Activated naive CD4-positive, alpha-beta T cell treated with anti-CD3 and anti-CD28 coated beads for 36 hours (primary cell): ENCODE results near the gene RALGAPB. TPM values are rescaled to one million over a fixed set of nuclear protein-coding genes. Genes with fewer than 3 reads are reported as not detected.
"Not testable (repeated sequence)": the region's sequence is repeated elsewhere in the genome, so short reads cannot be mapped to it uniquely, and the experiment has no call there.

ENCODE experiments used
- CTCF ChIA-PET: fragments of 350-600 bp; sonication (Branson Sonifier 250); formaldehyde crosslinking; loops from one replicate; lab custom pipeline; 2021; ENCODE audit warnings: antibody characterized with exemption; lab: Charles Lee
- DNase-seq: peaks from one replicate; pipeline ENCODE4 v3.0.0-alpha.2; 2020
- H3K27ac Mint-ChIP-seq: one replicate; pipeline ENCODE4 v1.8.0; 2021; ENCODE audit warnings: mild to moderate bottlenecking, mixed read lengths
- H3K27me3 Mint-ChIP-seq: one replicate; pipeline ENCODE4 v1.8.0; 2021; ENCODE audit warnings: low read depth, mixed read lengths
- H3K36me3 Mint-ChIP-seq: one replicate; pipeline ENCODE4 v1.8.0; 2021; ENCODE audit warnings: low read depth, mixed read lengths
- H3K4me1 Mint-ChIP-seq: one replicate; pipeline ENCODE4 v1.8.0; 2021; ENCODE audit warnings: low read depth, mixed read lengths
- H3K4me3 Mint-ChIP-seq: one replicate; pipeline ENCODE4 v1.8.0; 2021; ENCODE audit warnings: mild to moderate bottlenecking, moderate library complexity, mixed read lengths
- H3K9me3 Mint-ChIP-seq: one replicate; pipeline ENCODE4 v1.8.0; 2021; ENCODE audit warnings: mixed read lengths
- intact Hi-C: fragments of 100-400 bp; cut with micrococcal nuclease; formaldehyde crosslinking; loops from one replicate; pipeline ENCODE4 v1.15.1; 2023
- total RNA-seq, 2 experiments: library from RNA; stranded (reverse); gene quantifications; one replicate each; pipeline ENCODE4 v1.2.3, GENCODE V29; 2021

Gene RALGAPB
- 10 to 100 TPM; 22.1 to 24.0 TPM for total RNA-seq

GRCh38 chr20:38472513-38473366 is at the start of gene RALGAPB:
Gene RALGAPB (plus strand): TSS chr20:38472843. CDS start chr20:38488433, 15,590 bp downstream.
- CTCF ChIA-PET, result interaction anchor here (0.7 to 6.1 kb wide), 10 partner anchors 13 to 54 kb away, joined by 3 to 35 read pairs (median 4); partner anchors contain the start of gene SNHG17
- no peaks in the 10 kb centered on the region for H3K36me3 Mint-ChIP-seq
- peaks cover 3% of the 10 kb centered on the region for H3K9me3 Mint-ChIP-seq
- intact Hi-C loops, result loop anchor here (1.0 to 5.0 kb wide), 4 partner anchors 26 to 778 kb away; partner anchors contain the start of genes CTNNBL1, DHX35 and SNHG17
- H3K27me3 Mint-ChIP-seq, result no peaks in the 10 kb centered on the region
- peak within 1 kb of the TSS; percentile 80 for H3K27ac Mint-ChIP-seq
- H3K4me1 Mint-ChIP-seq, result peaks cover 38% of the 10 kb centered on the region
- H3K4me3 Mint-ChIP-seq, result peak within 1 kb of the TSS; percentile 85
- peak; percentile 99 for DNase-seq

- H3K27ac Mint-ChIP-seq, result peak overlapping the region; percentile 22
- no peaks in the 10 kb centered on the region for H3K27me3 Mint-ChIP-seq
- intact Hi-C loops, result no loop called here
- no peak overlapping the region for H3K4me3 Mint-ChIP-seq
- peaks cover 80% of the 10 kb centered on the region for H3K36me3 Mint-ChIP-seq
- no peak for DNase-seq
- H3K9me3 Mint-ChIP-seq, result no peaks in the 10 kb centered on the region
- CTCF ChIA-PET, result no interaction called here
- H3K4me1 Mint-ChIP-seq, result peaks cover 34% of the 10 kb centered on the region
Measured at GRCh38 chr20:38423541-38423940, 49.1 kb upstream of the RALGAPB start.

GRCh38 chr20:38424401-38424800 is 48.2 kb upstream of the RALGAPB start:
- H3K27me3 Mint-ChIP-seq, result no peaks in the 10 kb centered on the region
- H3K9me3 Mint-ChIP-seq, result no peaks in the 10 kb centered on the region
- no peak for DNase-seq
- peaks cover 80% of the 10 kb centered on the region for H3K36me3 Mint-ChIP-seq
- H3K4me3 Mint-ChIP-seq, result no peak overlapping the region
- no peak overlapping the region for H3K27ac Mint-ChIP-seq
- peaks cover 42% of the 10 kb centered on the region for H3K4me1 Mint-ChIP-seq
- intact Hi-C loops, result no loop called here
- CTCF ChIA-PET, result interaction anchor here (1.0 kb wide), 1 partner anchor 68 kb away, joined by 3 read pairs; no protein-coding TSS in a partner anchor

DNA sequence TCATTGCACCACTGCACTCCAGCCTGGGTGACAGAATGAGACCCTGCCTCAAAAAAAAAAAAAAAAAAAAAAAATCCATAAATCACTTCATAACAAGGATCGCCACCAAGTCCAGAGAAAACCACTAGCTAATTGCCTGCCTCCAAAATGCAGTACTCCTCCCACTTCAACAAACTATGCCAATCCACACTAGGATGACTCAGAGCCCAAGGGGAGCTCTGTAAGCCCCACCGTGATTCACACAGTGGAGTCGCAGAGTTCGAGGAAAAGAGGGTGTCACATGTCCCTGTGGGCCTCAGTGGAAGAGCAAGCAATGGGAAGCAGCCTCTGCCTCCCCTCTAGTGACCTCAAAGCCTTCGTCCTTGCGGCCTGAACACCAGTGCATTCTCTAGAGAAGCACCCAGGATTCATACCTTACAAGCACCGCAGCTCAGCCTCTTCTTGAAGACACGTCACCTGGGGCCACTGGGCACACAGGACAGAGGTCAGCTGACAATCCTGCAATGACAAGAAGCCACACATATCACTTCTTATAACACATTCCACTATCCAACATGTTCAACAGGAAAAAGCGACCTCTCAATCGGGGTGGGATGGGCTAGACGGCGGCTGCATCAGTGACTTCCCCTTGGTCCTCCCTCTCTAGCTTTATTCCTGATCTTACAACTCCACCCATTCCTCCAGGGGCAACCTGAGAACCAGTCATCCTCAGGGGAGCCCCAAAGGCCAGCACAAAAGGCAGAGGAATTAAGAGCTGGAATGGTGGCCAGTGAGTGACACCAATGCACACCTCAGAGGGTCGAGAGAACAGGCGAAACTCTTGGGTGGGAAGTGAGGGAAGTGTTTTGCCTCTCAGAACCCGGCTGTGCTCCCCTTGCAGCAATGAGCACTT is 46.4 kb upstream of the RALGAPB start:
- intact Hi-C loops, result no loop called here
- Mint-ChIP-seq H3K9me3 (no peaks in the 10 kb centered on the region), H3K27ac (peak overlapping the region; percentile 43), H3K27me3 (no peaks in the 10 kb centered on the region), H3K36me3 (peaks cover 74% of the 10 kb centered on the region), H3K4me1 (peaks cover 58% of the 10 kb centered on the region), H3K4me3 (no peak overlapping the region)
- DNase-seq, result peak; percentile 22
- CTCF ChIA-PET, result interaction anchor here (0.6 to 1.7 kb wide), 3 partner anchors 8 to 20 kb away, joined by 3 to 6 read pairs (median 3); partner anchors contain the start of gene SNHG17

GRCh38 chr20:38427655-38428023 is 45.0 kb upstream of the RALGAPB start:
- H3K4me1 Mint-ChIP-seq, result peaks cover 70% of the 10 kb centered on the region
- CTCF ChIA-PET, result no interaction called here
- no peak overlapping the region for H3K27ac Mint-ChIP-seq
- H3K4me3 Mint-ChIP-seq, result no peak overlapping the region
- intact Hi-C loops, result no loop called here
- H3K36me3 Mint-ChIP-seq, result peaks cover 76% of the 10 kb centered on the region
- no peaks in the 10 kb centered on the region for H3K27me3 Mint-ChIP-seq
- no peaks in the 10 kb centered on the region for H3K9me3 Mint-ChIP-seq
- DNase-seq, result no peak

- no peak overlapping the region for H3K4me3 Mint-ChIP-seq
Measured at GRCh38 chr20:38428800-38429199, 43.8 kb upstream of the RALGAPB start.

DNA sequence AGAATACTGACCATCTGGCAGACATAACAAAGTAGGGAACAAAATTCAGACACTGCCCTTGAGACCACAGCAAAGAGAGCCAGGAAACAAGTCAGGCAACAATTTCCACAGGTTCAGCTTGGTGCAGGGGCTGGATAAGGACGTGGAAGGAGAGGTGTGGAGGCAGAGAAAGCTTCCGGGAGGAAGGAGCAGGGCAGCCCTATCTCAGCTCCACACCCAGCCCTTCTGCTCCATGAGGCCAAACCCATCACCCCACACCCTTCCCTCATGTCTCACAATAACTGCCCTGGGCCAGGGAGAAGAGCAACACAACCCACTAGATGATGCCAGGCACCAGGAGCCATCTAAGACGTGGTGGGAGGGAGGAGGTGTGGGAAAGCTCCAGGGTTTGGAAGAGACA is 43.3 kb upstream of the RALGAPB start:
- H3K36me3 Mint-ChIP-seq, result peaks cover 84% of the 10 kb centered on the region
- no peaks in the 10 kb centered on the region for H3K9me3 Mint-ChIP-seq
- no peak overlapping the region for H3K4me3 Mint-ChIP-seq
- peak overlapping the region; percentile 36 for H3K27ac Mint-ChIP-seq
- intact Hi-C loops, result no loop called here
- CTCF ChIA-PET, result no interaction called here
- no peak for DNase-seq
- H3K4me1 Mint-ChIP-seq, result peaks cover 80% of the 10 kb centered on the region
- H3K27me3 Mint-ChIP-seq, result no peaks in the 10 kb centered on the region

More at GRCh38 chr20:38428800-38429199, 43.8 kb upstream of the RALGAPB start:
- CTCF ChIA-PET, result no interaction called here
- DNase-seq, result no peak
- Mint-ChIP-seq H3K27me3 (no peaks in the 10 kb centered on the region), H3K9me3 (no peaks in the 10 kb centered on the region), H3K27ac (peak overlapping the region; percentile 36), H3K36me3 (peaks cover 81% of the 10 kb centered on the region), H3K4me1 (peaks cover 77% of the 10 kb centered on the region)
- intact Hi-C loops, result no loop called here

DNA sequence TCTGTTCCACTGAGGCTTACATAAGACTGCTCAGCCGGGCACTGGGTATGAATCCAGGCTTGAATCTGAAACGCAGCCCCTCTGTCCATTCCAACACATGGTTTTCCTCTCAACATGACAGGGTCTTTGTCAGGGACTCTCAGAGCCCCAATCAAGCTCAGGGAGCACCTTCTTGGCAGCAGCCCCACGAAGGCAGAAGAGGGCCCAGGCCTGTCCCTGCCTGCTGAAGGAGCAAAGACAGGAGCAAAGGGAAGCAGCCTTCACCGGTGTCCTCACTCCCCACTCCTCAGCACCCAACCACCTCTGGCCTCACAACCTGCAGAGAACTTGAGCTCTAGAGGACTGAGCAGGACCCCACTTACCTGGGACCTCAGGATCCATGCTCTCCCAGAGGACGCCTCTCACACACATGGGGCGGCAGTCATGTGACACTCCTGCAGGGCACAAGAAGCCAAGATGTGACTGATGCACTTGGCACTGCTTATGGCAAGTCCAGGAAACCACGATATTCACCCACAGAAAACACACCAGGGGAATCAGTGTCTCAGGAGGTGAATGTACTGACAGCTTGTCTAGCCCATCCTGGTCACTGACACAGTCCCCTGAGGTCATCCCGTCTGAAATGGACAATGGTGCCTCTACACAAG is 41.8 kb upstream of the RALGAPB start:
- Mint-ChIP-seq H3K9me3 (no peaks in the 10 kb centered on the region), H3K36me3 (peaks cover 85% of the 10 kb centered on the region), H3K27me3 (no peaks in the 10 kb centered on the region), H3K27ac (peak overlapping the region; percentile 66), H3K4me3 (peak overlapping the region; percentile 9), H3K4me1 (peaks cover 79% of the 10 kb centered on the region)
- intact Hi-C loops, result no loop called here
- no peak for DNase-seq
- CTCF ChIA-PET, result no interaction called here

- H3K27ac Mint-ChIP-seq, result peak overlapping the region; percentile 69
- H3K27me3 Mint-ChIP-seq, result no peaks in the 10 kb centered on the region
- intact Hi-C loops, result no loop called here
- CTCF ChIA-PET, result interaction anchor here (1.0 to 4.4 kb wide), 3 partner anchors 10 to 41 kb away, joined by 3 to 52 read pairs (median 5); partner anchors contain the start of gene RALGAPB
- H3K4me1 Mint-ChIP-seq, result peaks cover 65% of the 10 kb centered on the region
- peaks cover 70% of the 10 kb centered on the region for H3K36me3 Mint-ChIP-seq
- DNase-seq, result no peak
- H3K9me3 Mint-ChIP-seq, result no peaks in the 10 kb centered on the region
- peak overlapping the region; percentile 89 for H3K4me3 Mint-ChIP-seq
Measured at GRCh38 chr20:38432292-38432691, 40.4 kb upstream of the RALGAPB start.

- H3K36me3 Mint-ChIP-seq, result peaks cover 66% of the 10 kb centered on the region
Measured at GRCh38 chr20:38432870-38433269, 39.8 kb upstream of the RALGAPB start.

DNA sequence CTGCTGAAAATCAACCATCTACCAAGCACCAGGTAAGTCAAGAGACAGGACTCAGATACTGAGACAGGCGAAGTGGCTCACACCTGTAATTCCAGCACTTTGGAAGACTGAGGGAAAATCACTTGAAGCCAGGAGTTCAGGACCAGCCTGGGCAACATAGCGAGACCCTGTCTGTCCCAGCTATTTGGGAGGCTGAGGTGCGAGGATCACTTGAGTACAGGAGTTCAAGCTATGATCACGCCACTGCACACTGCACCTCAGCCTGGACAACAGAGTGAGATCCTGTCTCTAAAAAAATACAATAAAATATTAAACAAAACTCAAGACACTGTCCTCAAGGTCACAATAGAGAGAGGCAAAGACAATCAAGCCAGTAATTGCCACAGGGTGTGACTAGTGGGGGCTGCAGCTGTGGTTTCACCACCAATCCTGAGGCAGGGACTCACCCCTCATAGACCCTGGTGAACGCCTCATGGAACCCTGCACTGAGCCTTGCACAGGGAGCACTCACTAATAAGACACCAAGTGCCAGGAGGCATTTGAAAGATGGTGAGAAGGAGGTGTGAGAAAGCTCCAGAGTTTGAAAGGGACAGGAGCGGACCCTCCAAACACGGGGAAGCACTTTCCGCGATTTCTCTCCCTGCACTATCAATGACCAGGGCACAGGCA is 39.2 kb upstream of the RALGAPB start:
- H3K4me3 Mint-ChIP-seq, result peak overlapping the region; percentile 89
- H3K4me1 Mint-ChIP-seq, result peaks cover 55% of the 10 kb centered on the region
- H3K36me3 Mint-ChIP-seq, result peaks cover 62% of the 10 kb centered on the region
- CTCF ChIA-PET, result interaction anchor here (1.0 to 4.4 kb wide), 4 partner anchors 8 to 40 kb away, joined by 3 to 52 read pairs (median 8); partner anchors contain the start of gene RALGAPB
- H3K27ac Mint-ChIP-seq, result peak overlapping the region; percentile 97
- intact Hi-C loops, result no loop called here
- H3K27me3 Mint-ChIP-seq, result no peaks in the 10 kb centered on the region
- no peaks in the 10 kb centered on the region for H3K9me3 Mint-ChIP-seq
- no peak for DNase-seq

More at GRCh38 chr20:38432870-38433269, 39.8 kb upstream of the RALGAPB start:
- CTCF ChIA-PET, result interaction anchor here (1.0 to 4.4 kb wide), 3 partner anchors 11 to 40 kb away, joined by 3 to 52 read pairs (median 5); partner anchors contain the start of gene RALGAPB
- H3K27ac Mint-ChIP-seq, result peak overlapping the region; percentile 97
- H3K4me1 Mint-ChIP-seq, result peaks cover 60% of the 10 kb centered on the region
- intact Hi-C loops, DNase-seq, H3K27me3 Mint-ChIP-seq, H3K9me3 Mint-ChIP-seq: not testable (repeated sequence)
- H3K4me3 Mint-ChIP-seq, result peak overlapping the region; percentile 89
